ENCODE data around the gene NUCKS1.

Gene NUCKS1

DNA sequence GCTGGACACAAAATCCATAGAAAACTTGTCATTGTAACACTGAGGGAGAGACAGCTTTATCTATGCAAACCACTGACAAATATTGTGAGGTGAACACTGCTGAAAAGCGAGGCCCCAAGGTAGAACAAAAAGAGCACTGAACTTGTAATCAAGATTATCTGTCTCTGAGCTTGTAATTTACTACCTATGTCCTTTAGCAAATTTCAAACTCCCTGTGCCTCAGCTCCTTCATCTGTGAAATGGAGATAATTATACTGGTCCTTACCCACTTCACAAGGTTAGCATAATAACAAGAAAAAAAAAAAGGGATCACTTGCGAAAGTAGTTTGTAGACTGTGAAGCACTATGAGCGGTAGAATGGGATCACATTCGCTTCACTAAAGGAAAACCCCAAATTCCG lies 4.9 kb upstream of the NUCKS1 start:
- Mint-ChIP-seq H3K27me3 (no peaks in the 10 kb centered on the region), H3K4me1 (ENCODE audit: low read depth) (peaks cover 8% of the 10 kb centered on the region), H3K36me3 (peaks cover 2% of the 10 kb centered on the region), H3K9me3 (ENCODE audit: low read depth) (no peaks in the 10 kb centered on the region), H3K27ac (no peak overlapping the region), H3K4me3 (no peak overlapping the region)

DNA sequence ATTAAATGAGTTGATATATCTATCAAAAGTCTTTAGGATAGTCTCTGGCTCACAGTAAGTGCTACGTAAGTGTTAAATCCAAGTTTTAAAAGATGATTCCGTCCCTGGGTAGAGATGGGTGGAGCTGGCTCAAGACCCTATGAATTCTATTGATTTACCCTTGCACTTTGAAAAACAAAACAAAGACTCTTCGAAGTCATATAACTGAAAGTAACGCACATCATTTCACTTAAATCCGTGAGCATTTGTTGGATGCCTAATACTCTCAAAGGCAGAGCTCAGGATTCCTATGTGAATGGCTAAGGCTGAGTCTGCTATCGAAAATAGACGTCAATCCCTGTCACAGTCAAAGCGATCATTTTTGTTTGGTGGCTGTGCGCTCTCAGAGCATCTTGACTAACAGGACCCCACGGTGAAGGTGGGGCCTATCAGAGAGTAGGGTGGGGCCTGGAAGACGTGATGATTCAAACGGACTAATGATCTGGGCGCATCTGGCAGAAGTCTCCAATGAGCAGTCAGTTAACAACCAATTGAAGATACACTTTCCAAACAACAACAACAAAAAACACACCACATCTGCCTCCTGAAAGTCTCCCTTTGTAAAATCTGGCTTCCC lies 1.2 kb upstream of the NUCKS1 start:
- peak overlapping the region; percentile 98 for H3K27ac Mint-ChIP-seq
- H3K4me1 Mint-ChIP-seq (ENCODE audit: low read depth) = peaks cover 31% of the 10 kb centered on the region
- H3K36me3 Mint-ChIP-seq = no peaks in the 10 kb centered on the region
- H3K27me3 Mint-ChIP-seq = no peaks in the 10 kb centered on the region
- no peaks in the 10 kb centered on the region for H3K9me3 Mint-ChIP-seq (ENCODE audit: low read depth)
- H3K4me3 Mint-ChIP-seq = peak overlapping the region; percentile 94

DNA sequence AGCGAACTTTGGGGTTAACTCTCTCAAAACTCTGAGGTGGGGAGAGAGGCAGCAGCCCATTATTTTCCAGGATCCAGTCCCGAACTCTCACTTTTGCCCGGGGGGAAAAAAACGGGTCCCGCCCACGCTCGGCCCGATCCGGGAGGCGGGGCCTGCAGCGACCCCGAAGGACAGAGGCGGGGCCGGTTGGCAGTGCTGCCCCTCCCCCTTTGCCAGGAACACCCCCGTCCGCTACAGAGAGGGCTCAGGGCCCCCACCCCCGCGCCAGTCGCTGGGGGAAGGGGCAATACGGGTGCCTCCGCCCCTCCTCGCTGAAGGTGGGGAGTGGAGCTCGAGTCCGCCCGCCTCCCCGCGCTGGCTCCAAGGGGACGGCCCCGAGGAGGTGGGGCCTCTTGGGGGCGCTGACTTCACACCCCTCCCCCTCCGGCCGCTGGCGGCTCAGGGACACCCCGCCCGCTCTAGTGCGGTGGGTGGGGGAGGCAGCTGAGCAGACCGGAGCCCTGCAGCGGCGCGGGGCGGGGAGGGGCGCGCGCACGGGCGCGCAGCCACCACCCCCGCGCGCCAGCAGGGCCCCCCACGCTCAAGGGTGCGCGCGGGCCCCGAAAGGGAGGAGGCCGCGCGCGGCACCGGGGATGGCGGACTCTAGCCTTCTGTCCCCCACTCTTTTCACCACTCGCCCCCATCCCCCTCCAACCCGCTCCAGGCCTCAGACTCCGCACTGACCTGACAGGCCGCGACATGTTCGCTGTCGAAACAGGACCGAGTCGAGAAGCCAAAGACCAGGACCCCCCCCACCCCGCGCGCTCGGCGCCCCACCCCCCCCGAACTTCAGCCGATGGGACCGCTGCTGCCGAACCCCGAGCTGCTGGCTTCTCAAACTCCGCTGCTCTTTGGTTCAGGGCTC lies 496 bp downstream of the NUCKS1 start:
- peak overlapping the region; percentile 98 for H3K27ac Mint-ChIP-seq
- H3K27me3 Mint-ChIP-seq = no peaks in the 10 kb centered on the region
- peak overlapping the region; percentile 98 for H3K4me3 Mint-ChIP-seq
- no peaks in the 10 kb centered on the region for H3K36me3 Mint-ChIP-seq
- H3K4me1 Mint-ChIP-seq (ENCODE audit: low read depth) = peaks cover 40% of the 10 kb centered on the region
- H3K9me3 Mint-ChIP-seq (ENCODE audit: low read depth) = no peaks in the 10 kb centered on the region

DNA sequence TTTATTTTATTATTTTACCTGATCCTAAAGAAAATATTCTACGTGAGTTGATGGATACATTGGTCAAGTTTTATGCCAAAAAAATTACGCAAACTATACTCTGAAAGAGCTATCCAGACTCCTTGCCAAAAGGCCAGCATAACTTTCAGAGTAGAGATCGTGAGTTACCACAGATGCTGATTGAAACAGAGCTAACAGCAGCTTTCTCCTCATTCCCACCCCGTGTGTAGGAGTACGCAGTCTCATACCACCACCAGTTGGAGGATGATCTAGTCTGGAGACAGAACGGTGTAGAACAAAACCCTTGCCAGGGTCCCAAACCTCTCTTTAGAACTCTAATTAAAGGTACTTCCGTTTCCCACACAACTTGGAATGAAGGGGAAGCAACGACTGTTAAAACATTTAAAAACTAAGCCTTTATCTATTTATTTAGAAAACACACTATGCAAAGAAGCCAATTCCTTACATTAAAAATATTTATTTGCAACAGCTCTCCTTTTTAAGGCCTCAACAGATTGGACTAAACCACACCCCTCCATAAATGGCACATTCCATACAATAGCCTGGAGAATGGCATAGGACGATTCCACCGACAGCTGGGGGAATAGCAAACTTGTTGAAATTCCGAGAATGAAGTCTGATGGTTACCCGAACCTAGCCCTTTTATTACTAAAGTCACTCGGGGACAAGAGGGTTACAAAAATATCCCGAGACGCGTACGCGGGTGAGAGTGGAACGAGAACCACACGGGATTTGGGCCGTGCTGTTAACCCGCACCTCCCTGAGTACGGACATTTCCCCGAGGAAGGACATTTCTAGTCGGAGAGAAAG lies 1.4 kb downstream of the NUCKS1 start:
- Mint-ChIP-seq H3K36me3 (no peaks in the 10 kb centered on the region), H3K9me3 (ENCODE audit: low read depth) (no peaks in the 10 kb centered on the region), H3K4me3 (peak overlapping the region; percentile 98), H3K27ac (peak overlapping the region; percentile 88), H3K4me1 (ENCODE audit: low read depth) (peaks cover 48% of the 10 kb centered on the region), H3K27me3 (no peaks in the 10 kb centered on the region)

DNA sequence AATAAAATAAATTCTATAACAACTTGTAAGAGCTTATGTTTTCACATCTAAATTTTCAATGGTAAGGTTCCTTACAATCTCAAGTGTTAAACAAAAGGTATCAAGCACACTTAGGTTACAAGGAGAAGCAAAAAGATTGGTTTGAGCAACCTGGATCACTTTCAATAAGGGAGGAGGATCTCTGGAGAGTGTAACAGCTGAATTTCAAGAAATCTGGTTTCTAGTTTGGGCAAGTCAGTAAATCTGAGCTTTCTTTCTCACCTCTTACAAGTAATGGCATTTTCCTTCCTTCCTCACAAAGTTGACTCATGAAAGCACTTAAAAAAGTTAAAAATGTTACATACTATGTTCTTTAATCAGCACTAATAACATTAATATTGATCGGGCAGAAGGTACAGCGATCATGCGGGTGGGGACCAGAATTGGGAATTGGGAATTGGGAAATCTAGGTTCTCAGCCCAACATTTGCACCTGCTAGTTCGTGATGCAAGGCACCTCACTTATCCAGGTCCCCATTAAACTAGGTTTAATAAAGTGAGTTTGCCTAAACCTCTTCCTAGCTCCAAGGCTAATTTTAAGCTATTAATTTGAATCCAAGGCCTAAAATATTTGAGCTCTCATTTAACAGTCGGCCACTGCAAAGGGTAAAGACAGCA lies 3.1 kb downstream of the NUCKS1 start:
- no peaks in the 10 kb centered on the region for H3K27me3 Mint-ChIP-seq
- peaks cover 60% of the 10 kb centered on the region for H3K4me1 Mint-ChIP-seq (ENCODE audit: low read depth)
- H3K27ac Mint-ChIP-seq = peak overlapping the region; percentile 64
- peak overlapping the region; percentile 98 for H3K4me3 Mint-ChIP-seq
- peaks cover 2% of the 10 kb centered on the region for H3K36me3 Mint-ChIP-seq
- H3K9me3 Mint-ChIP-seq (ENCODE audit: low read depth) = no peaks in the 10 kb centered on the region

DNA sequence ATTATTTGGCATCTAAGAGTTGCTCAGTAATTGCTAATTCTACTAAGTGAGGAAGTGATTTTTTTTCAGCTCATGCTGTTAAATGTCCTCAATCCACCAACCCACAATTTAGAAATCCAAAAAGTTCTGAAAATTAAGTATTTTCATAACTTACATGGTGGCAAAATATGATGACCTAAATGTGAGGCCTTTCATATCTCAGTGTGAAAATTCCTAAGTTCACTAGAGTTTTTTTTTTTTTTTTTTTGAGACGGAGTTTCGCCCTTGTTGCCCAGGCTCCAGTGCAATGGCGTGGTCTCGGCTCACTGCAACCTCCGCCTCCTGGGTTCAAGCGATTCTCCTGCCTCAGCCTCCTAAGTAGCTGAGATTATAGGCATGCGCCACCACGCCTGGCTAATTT lies 5.6 kb downstream of the NUCKS1 start:
- H3K36me3 Mint-ChIP-seq = peaks cover 2% of the 10 kb centered on the region
- H3K4me3 Mint-ChIP-seq = no peak overlapping the region
- H3K27me3 Mint-ChIP-seq = no peaks in the 10 kb centered on the region
- peak overlapping the region; percentile 65 for H3K27ac Mint-ChIP-seq
- H3K4me1 Mint-ChIP-seq (ENCODE audit: low read depth) = peaks cover 56% of the 10 kb centered on the region
- H3K9me3 Mint-ChIP-seq (ENCODE audit: low read depth) = no peaks in the 10 kb centered on the region

DNA sequence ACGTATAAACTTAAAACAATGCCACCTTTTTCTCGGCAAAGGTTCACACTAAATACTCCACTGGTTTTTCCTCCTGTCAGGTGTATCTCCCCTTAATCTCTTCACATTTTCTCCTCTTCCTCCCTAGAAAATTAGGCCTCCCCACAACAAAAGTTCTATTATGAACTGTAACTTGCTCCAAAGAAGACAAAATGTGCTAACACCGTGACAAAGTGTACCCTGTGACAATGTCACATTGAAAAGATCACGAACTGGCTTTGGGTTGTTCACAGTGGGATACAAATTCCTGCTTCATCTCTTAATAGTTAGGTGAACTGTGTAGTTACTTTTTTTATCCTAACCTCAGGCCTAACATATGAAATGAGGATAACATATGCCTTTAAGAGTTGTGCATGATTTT lies 6.0 kb downstream of the NUCKS1 start:
- Mint-ChIP-seq H3K4me3 (no peak overlapping the region), H3K36me3 (peaks cover 2% of the 10 kb centered on the region), H3K27ac (peak overlapping the region; percentile 65), H3K9me3 (ENCODE audit: low read depth) (no peaks in the 10 kb centered on the region), H3K4me1 (ENCODE audit: low read depth) (peaks cover 59% of the 10 kb centered on the region), H3K27me3 (no peaks in the 10 kb centered on the region)

DNA sequence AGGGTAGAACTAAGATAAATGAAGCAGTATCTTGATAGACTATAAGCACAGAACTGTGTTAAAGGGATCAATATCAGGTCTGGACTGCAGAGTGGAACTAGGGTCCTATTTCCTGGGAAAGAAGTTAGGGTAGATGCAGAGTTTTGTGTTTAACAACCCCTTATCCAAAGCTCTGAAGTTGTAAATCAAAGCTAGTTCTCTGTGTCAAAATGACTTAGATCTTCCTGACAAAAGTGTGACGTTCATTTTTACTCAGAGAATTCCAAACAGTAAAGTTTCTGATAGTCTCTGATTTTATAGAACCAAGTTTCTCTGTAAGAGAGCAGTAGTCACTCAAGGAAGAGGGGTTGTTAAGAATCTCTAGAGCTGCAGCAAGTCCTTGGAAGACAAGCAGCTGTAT lies 8.3 kb downstream of the NUCKS1 start:
- no peaks in the 10 kb centered on the region for H3K9me3 Mint-ChIP-seq (ENCODE audit: low read depth)

DNA sequence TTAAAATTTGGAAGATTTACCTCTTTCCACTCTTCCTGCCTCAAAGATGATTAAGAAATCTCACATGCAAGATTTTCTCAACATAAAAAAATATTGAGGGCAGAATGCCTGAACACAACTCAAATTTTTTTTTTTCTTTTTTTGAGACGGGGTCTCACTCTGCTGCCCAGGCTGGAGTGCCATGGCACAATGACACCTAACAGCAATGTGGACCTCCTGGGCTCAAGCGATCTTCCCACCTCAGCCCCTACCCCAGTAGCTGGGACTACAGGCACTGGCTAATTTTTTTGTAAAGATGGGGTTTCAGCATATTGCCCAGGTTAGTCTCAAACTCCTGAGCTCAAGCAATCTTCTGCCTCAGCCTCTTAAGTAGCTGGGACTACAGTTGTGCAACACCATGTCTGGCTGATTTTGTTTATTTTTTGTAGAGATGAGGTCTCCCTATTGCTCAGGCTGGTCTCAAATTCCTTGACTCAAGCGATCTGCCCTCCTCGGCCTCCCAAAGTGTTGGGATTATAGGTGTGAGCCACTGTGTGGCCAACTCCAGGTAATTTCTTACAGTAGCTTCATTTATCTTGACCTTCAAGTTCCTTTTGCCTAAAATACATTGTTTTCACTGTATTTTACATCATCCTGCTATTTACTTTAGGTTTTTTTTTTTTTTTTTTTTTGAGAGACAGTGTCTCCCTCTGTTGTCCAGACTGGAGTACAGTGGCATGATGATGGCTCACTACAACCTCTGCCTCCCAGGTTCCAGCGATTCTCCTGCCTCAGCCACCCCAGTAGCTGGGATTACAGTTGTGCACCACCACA lies 10.4 kb downstream of the NUCKS1 start:
- Mint-ChIP-seq H3K27me3 (no peaks in the 10 kb centered on the region), H3K4me1 (ENCODE audit: low read depth) (peaks cover 48% of the 10 kb centered on the region), H3K9me3 (ENCODE audit: low read depth) (no peaks in the 10 kb centered on the region), H3K36me3 (peaks cover 8% of the 10 kb centered on the region), H3K27ac (peak overlapping the region; percentile 61), H3K4me3 (no peak overlapping the region)

More for the DNA sequence above, 8.3 kb downstream of the NUCKS1 start:
- Mint-ChIP-seq H3K4me3 (no peak overlapping the region), H3K4me1 (ENCODE audit: low read depth) (peaks cover 51% of the 10 kb centered on the region), H3K27me3 (no peaks in the 10 kb centered on the region), H3K27ac (peak overlapping the region; percentile 46), H3K36me3 (peaks cover 4% of the 10 kb centered on the region)

DNA sequence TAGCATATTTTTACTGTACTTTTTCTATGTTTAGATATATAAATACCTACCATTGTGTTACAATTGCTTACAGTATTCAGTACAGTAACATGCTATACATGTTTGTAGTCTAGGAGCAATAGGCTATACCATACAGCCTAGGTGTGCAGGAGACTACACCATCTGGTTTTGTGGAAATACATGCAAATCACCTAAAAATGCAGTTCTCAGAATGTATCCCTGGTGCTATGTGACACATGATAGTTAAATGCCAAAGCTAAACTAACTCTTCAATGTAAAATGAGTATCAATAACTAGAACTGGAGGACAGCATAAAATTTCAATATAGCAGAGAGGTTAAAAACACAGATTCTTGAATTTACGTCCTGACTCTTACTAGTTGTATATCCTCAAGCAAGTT lies 14.8 kb downstream of the NUCKS1 start:
- Mint-ChIP-seq H3K4me3 (no peak overlapping the region), H3K4me1 (ENCODE audit: low read depth) (peaks cover 54% of the 10 kb centered on the region), H3K36me3 (peaks cover 10% of the 10 kb centered on the region), H3K9me3 (ENCODE audit: low read depth) (no peaks in the 10 kb centered on the region), H3K27me3 (no peaks in the 10 kb centered on the region), H3K27ac (peak overlapping the region; percentile 67)

DNA sequence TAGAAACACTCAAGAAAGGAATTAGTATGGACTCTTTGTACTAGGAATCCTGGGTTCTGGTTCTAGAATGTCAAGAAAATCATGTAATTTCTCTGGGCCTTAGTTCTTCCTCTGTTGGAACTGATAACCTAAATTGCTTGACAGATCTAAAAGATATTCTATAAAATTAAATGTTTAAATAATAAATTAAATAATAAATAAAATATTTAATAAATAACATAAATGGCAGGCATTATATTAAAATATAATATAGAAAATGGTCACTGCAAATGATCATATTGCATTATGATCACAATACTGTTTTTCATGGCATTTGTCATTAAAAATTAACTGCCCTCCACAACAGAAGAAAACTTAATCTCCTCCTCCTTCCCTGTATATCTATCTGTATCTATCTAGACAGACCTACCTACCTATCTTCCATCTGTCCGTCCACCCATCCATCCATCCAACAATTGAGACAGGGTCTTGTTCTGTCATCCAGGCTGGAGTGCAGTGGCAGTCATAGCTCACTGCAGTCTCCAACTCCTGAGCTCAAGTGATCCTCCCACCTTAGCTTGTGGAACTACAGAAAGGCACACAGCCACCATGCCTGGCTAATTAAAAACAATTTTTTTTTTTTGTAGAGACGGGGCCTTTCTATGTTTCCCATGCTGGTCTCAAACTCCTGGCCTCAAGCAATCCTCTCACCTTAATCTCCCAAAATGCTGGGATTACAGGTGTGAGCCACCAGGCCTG lies 16.4 kb downstream of the NUCKS1 start:
- peak overlapping the region; percentile 37 for H3K27ac Mint-ChIP-seq
- H3K9me3 Mint-ChIP-seq (ENCODE audit: low read depth) = no peaks in the 10 kb centered on the region
- H3K4me1 Mint-ChIP-seq (ENCODE audit: low read depth) = peaks cover 53% of the 10 kb centered on the region
- peaks cover 8% of the 10 kb centered on the region for H3K36me3 Mint-ChIP-seq
- no peak overlapping the region for H3K4me3 Mint-ChIP-seq
- no peaks in the 10 kb centered on the region for H3K27me3 Mint-ChIP-seq

DNA sequence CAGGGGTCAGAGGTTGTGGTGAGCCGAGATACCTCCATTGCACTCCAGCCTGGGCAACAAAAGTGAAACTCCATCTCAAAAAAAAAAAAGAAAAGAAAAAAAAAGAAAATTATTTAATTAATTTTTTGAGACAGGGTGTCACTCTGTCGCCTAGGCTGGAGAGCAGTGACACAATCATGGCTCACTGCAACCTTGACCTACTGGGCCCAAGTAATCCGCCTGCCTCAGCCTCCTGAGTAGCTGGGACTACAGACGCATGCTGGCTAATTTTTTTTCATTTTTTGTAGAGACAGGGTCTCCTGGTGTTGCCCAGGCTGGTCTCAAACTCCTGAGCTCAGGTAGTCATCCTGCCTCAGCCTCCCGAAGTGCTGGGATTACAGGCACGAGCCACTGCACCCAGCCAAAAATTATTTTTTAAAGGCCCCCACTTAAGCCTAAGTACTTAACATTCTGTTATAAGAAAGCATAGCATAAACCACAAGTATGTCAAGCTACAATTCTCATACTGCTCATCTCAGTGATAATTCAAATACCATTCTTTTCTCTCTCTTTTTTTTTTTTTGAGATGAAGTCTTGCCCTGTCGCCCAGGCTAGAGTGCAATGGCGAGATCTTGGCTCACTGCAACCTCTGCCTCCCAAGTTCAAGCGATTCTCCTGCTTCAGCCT lies 19.9 kb downstream of the NUCKS1 start:
- Mint-ChIP-seq H3K36me3 (peaks cover 10% of the 10 kb centered on the region), H3K27me3 (no peaks in the 10 kb centered on the region), H3K4me1 (ENCODE audit: low read depth) (peaks cover 51% of the 10 kb centered on the region), H3K9me3 (ENCODE audit: low read depth) (no peaks in the 10 kb centered on the region), H3K4me3 (no peak overlapping the region), H3K27ac (no peak overlapping the region)

DNA sequence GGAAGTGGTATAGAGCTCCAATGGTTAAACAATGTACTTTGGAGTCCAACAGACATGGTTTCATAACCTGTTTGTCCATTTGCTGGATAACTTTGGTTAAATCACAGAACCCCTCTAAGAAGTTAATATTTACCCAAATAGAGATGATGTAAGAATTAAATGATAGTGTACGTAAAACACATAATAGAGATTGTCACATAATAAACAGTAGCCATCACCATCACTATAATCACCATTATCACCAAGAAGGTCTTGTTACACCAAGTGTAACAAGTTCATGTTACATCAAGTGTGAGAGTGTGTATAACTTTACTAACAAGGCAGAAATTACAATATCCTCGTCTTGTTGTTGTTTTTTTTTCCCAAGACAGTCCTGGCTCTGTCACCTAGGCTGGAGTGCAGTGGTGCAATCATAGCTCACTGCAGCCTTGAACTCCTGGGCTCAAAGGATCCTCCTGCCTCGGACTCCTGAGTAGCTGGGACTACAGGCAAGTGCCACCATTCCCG lies 23.3 kb downstream of the NUCKS1 start:
- Mint-ChIP-seq H3K27me3 (no peaks in the 10 kb centered on the region), H3K27ac (peak overlapping the region; percentile 6), H3K4me1 (ENCODE audit: low read depth) (peaks cover 34% of the 10 kb centered on the region), H3K36me3 (peaks cover 11% of the 10 kb centered on the region), H3K4me3 (no peak overlapping the region), H3K9me3 (ENCODE audit: low read depth) (no peaks in the 10 kb centered on the region)
